Stimulated activated CD8-positive, alpha-beta memory T cell treated with anti-CD3 and anti-CD28 coated beads, Interleukin-7, amount 100 ng/mL, for 4 hours (primary cell): ENCODE results near the gene ZEB2.

Experiments used
- DNase-seq, 2 donors: peaks; one replicate each; pipeline ENCODE4 v3.0.0-alpha.2; 2020; ENCODE audit warnings: low read depth in 2 of 2

Gene ZEB2

DNA sequence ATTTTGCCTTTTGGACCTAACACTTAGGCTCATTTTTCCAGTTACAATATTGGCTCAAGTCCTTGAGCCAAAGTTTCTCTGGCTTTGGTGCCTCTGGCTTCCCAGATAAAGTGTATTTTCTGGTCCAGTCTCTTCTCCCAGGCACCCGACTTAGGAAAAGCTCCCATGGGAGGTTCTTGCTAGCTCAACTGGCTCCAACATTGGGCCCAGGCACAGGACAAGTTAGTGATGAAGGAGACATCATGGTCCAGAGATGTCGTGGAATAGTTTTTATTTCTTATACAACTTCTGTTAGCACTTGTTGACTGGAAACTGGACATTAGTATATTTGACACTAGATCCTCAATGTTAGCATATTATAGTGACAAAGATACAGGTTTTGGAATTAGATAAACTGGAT lies 8.2 kb upstream of the ZEB2 start:
- no peak for DNase-seq

DNA sequence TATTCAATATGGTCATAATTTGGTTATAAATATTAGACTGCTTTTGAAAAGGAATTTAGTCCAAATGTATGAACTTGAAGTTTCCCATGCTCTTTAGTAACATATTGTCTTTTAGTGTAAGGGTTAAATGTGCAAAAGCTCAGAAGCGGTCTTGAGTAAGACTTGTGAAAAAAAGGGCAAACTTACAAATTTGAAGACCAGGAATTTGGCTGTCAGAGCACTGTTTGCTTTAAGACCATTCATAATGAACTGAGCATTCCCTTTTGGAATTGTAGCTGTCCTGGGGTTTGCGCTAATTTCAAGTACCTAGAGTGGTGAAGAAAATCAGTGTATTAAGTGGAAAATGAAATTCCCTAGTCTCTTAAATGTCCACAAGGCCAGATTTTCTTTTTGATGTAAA lies 6.9 kb upstream of the ZEB2 start:
- no peak for DNase-seq

DNA sequence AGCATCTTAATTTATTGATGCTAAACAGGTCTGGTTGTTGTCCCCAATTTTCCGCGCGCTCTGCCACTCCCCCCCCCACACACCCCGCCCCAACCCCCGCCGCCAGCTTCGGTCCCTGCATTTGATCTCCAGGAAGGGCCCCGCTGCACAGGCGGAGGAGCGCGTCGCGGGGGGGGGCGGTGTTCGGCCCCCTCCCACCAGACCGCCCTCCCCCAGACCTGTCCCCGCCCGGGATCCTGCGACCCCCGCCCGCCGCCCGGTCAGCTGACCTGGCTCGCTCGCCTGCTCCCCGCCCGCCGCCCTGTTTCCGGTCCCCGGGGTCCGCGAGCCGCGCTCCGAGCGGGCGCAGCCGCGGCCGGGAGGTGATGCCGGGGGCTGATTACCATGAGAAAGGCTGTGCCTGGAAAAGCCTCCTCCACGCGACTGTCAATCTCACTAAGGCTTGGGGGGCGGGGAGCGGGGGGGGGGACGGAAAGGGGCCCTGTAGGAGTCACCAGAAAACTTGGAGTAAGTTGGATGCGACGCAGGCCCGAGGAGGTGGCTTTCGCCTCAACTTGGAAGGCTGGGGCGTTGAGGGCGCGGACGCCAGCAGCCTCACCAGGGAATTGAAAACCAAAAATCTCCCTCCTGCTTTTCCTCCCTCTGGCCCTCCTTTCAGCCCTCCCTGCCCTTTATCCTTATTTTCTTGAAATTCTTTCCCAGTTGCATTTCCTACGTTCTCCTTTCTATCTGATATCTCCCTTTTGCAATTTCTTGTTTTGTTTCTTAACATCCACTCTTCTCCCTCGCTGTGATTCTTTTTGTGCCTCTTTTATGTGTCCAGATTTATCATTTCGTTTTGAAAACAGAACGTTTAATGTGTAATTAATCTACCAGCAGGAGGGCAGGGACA lies 4.4 kb upstream of the ZEB2 start:
- peak in 1 of 2 donors; percentile 33 for DNase-seq

DNA sequence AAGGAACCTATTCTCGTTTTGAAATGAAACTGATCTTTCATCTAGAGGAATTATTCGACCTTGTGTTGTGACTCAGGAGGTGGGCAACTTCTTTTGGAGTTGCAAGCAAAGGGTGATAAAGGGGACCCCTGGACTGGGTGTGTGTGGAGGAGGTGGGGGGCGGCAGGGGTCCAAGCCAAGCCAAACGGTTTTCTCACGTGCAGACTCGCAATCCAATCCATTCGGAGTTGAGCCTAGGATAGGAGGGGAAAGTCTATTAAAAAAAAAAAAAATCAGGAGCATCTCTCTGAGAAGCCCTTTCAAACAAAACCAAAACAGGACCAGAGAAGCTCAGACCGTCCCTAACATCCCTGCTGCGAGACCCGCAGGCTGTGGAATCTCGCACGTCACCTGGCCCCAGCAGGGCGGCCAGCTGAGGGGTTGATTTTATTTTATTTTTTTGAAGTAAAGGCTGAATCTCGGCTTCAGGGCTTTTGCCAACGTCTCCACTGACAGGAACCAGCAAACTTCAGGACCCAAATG lies 3.7 kb upstream of the ZEB2 start:
- DNase-seq: no peak

DNA sequence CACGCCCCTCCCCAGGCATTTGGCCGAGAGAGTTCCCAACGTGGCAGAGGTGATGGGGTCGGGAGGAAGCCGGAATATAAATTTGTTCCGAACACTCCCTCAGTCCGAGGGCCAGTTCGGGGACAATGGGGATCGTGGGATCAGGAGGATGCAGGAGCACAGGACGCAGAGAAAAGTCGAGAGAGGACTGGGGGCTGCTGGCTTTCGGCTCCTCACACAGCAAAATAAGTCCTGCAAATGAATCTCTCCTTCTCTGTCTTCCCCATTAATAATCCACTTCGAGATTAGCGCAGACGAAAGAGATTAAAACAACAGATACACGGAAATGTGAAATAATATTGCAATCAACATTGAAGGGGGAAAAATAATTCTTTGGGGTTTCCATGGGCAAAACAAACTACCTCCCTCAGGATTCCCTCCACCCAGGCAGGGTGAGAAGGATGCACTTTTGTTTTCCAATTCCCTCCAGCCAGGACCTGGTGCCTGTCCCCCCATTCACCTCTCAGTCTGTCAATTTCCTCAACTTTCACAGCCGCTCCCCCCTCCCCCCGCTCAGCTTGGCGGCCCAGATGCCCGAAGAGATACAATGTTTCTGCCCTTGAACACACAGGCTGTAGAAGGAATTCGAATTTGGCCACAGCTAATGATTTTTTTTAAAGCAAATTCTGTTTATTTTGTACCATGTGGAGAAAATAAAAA lies 3.1 kb upstream of the ZEB2 start:
- no peak for DNase-seq

DNA sequence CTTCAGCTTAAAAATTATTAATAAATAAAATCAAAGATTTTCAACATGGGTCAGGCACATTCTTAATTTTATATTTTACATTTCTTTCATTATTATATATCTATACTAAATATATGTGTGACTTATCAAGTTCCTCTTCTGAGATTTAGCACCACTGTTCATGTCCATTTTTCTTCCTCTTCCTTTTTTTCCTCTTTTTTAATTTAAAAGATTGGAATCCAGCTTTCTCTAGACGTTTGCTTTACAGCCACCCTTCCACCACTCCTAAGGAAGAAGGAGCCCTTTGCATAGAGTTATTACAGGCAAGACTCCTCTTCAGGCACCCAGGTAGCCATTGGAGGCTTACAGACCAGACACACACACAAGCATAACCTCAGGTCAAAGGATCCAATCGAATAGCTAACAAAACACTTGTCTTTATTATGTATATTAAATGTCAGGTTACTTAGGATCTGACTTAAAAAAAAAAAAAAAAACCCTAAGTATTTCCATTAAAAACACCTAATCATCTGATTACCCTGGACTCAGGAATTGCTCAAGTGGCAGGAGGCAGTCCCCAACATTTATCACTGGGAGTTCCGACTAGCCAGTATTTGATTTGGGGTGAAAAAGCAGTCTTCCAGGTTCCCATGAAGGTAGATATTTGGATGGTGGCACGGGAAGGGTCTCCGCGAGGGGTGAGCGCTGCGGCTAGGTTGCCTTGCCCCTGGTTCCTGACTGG lies 2.4 kb upstream of the ZEB2 start:
- DNase-seq: no peak

DNA sequence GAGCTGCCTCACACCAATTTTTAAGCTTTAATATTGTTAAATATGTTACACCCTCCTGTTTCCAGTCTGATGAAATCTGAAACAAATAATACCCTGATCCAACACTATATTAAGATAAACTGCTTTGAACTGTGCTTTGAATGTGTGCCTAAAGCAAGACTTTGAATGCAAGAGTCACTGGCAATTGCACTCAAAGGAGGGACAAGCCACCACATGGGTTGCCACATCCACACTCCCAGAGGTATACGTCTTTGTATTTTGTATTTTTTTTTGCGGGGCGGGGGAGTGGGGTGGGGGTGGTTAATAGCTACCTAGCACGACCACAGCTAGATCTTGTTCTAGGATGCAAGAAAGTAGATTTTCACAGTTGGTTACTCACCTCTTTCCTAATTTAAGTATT lies 1.8 kb upstream of the ZEB2 start:
- no peak for DNase-seq

DNA sequence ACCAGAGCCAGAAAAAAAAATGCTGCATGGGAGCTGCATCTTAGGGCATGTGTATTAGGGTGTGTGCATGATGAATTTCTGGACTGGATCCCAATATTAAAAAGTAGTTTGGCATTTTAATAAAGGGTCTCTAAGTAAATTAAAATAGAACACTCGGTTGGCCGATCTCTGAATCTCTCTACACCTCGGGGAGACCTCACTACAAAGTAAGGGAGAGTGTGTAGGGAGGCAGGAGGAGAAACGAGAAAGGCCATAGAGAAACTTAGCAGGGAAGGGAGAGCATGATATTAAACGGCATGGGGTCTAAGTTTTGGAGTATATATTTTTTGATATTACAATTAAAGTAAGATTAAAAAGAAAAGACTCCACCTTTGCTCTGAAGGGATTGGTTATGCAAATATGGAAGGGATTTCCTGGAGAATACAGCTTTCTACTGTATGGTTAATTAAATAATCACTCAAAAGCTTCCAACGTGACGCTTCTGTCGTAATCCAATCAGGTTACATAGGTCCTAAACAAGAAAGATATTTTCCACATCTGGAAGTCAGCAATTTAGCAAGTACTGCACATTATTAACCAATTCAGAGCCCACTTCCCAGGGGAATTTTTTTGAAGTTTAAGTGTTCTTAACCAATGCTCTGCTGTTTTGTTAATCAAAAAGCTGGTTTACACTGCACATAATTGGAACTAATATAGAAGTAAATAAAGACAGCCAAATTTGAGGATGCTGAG lies 1.0 kb upstream of the ZEB2 start:
- no peak for DNase-seq

DNA sequence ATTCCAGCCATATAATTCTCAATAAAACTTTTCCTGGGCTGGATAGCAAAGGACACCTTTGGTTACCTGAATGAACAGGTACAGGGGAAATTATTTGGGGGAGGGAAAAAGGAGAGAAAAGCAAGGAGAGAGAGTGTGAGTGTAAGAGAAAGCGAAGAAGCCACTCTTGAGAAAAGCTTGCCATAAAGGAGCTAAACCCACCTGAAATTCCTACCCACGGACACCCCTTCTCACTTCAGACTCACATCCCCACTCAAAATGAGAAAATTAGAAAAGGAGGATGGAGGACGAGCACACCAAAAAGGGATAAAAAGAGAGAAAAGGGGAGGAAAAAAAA lies 354 bp downstream of the ZEB2 start:
- DNase-seq: no peak

DNA sequence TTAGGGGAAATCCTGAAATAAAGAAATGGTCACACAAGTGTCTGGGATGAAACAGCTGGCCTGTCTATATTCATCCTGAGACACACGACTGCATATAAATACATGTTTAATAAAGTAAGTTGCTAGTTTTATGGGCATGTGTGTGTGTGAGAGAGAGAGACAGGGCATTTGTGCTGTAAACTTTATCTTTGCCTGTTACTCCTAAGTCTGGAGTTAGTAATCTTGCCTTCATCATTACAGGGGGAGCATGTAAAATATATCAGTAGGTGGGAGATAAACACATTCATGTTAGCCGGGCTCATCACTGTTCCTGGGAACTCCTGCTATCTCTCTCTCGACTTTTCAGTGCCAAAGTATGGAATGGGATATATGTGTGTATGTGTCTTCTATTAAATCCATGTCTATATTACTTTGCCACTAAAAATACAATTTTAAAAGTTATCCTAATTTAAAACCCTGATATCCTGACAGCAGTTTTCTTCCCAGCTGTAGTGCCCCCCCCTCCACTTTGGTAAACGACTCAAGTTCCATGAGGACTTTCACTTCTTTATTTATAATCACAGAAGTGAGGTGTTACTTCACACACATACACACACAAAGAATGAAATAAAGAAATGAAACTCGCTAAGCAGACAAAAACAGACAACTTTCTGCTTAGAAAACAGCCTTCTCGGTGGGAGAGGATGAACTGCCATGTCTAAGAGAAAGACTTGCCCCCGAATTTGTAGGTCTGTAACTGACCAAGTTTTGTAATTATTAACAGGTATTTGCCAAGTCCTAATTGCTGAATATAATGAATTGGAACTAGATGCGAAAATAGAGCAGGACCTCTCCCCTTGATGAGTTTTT lies 947 bp downstream of the ZEB2 start:
- no peak for DNase-seq

DNA sequence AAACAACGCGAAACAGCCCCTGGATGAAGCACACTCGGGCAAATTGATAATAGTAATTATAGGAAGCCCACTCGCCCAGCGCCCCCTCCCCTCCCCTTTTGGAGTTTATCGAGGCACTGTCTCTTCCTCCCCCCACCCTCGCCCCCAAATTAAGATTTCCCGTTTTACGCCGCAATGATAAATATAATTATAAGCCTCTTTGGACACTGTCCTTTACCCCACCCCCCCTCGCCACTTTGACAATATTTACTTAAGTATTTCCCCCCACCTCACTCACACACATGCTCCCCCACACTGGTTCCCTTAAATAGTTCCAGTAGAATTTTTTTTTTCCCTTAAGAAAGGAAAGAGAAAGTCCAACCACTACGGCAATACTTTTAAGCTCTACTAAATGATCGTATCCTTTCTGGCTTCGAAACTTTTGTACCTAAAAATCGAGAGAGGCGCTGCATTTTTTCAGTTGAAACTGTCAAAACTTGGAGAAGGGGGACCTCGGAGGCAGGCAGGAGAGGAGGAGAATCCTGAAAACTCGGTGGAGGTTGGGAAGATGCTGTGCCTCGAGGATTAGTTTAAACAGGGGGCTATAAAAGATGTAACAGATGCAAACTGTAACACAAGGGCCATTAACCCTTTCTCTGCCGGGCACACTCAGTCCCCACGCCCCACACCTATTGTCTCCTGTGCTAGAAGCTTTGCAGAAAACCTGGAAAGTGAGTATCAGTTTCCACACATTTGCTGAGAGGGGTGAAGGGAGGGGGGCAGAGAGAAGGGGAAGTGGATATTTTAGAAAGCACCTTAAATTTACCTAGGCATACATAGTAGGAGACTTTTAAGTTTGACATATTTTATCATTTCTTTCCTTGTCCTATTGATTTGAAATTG lies 1.8 kb downstream of the ZEB2 start:
- no peak for DNase-seq

DNA sequence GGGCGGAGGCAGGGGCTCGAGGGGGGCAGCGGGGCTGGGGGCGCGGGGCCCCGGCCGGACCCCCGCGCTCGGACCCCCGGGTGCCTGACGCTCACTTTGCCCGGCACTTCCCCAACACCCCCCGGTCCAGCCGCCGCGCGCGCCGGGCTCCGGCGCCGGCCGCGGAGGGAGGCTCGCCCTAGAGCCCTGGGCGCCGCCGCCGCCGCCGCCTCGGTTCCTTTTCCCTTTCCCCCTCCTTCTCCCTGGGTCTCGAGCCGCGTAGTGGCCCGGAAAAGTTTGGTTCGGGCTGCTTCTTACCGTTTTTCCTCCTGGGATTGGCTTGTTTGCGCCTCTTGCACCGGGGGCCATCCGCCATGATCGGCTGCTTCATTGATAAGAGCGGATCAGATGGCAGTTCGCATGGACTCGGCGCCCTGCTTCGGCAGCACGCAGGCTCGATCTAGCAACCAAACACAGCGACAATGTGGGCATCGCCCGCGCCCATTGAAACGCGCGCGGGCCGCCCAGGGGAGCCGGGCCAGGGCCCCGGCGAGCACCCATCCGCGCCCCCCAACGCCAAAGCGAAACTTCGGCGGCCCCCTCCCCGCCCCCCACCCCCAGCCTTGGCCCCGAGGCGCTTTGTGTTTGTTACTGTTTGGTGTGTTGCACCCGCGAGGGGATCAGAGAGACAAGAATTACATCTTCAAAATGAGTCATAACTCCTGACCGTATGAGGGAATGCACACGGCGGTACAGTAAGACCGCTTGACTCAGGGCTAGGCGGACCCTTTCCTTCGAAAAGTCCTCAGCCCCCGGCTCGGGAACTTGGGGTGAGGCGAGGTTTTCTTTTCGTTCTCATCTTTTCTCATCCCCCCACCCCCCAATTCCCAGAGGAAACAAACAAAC lies 2.7 kb downstream of the ZEB2 start:
- DNase-seq: peak in 1 of 2 donors; percentile 50

DNA sequence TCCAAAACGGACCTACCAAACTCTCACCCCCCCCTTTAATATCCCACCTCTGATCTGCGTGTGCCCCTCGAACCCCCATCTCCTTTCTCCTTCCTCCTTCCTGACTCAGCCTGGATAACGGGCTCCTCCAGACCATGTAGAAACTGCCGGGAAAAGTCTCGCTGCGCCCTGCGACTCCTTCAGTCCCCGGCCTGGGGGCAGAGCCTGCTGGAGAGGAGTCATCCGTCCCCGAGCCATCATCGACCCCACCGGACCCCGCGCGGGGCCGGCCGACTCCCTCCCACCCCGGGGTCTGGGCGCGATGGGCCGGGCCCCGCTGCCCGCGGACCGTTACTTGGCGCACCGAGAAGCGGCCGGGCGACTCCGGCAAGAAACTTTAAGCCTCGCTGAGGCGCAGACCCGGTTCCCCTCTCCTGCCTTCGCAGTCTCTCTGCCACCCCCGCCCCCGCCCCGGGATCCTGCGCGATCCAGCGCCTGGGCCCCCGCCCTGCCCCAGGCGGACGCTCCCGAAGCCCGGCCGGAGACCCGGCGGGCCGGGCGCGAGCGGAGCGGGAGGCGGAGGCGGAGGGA lies 3.4 kb downstream of the ZEB2 start:
- no peak for DNase-seq

DNA sequence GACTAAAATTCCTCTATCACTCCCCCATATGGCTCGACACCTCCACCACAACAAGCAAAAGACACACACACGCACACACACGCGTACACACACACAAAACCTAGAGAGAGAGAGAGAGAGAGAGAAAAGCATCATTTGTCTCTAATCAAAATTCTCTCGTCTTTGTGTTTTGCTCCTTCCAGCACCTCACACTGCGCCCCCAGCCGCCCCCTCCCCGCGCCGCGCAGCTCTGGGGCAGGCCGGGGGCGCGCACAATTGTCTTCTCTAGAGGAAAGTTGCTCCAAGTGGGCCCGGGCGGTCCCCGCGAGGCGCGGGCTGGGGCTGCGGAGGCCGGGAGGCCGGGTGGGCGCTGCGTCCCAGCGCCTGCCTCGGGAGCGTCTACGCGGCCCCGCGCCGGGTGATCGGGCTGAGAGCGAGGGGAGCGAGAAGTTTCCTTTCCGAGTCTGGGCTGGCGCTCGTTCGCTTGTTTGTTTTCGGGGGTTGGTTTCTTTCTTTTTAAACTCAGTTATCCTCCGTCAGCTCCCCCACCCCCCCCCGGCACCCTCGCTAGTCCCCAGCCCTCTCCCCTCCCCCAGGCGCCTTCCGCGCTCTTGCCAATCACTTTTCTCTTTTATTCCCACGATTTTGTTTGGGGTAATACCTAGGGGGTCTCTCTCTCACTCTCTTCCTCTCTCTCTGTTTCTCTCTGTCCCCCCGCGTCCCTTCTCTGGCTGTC lies 4.1 kb downstream of the ZEB2 start:
- DNase-seq: peak in 1 of 2 donors; percentile 42

DNA sequence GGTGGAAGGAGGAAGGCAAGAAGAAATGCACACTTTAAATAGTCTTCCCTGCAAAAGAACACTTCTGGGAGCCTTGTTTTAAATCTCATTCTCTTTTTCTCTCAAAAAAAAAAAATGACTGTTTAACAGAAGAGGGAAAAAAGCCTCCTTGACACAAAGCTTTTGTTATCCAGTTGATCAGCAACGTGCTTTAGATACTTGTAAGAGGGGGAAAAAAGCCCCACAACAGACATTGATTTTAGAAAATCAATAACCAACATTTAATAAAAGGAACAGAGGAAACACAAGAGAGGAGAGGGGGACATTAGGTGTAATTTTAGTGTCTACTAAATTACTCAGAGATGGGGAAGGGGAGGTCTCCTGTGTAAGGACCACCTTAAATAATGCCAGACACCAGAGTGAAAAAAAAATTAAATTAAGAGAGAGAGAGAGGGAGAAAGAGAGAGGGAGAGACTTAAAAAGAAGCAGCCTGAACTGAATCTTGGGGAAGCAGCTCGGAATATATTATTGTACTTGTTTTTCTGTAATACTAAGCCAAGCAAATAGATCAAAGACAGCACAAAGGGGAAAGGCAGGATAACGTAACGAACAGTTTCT lies 4.7 kb downstream of the ZEB2 start:
- DNase-seq: no peak

DNA sequence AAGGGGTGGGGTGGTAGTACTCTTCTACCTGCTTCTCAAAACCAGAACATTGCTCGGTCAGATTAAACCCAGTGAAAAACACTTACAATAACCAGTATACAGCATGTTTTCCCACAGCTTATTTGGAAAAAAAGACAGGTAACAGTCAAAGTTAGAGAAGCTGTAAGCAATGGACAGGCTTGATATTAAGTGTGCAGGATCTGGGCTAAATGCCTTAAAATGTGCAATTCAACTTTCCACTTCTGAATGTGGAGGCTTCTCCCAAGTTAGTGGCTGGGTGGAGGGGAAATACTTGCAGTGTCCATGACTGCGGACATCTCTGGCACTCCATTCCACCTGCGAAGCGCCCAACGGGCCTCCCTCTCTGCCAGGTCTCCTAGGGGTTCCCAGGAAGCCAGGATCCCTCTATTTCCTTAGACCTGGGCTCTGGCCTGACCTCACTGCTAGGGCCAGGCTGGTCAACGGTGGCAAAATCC lies 5.3 kb downstream of the ZEB2 start:
- DNase-seq: no peak

DNA sequence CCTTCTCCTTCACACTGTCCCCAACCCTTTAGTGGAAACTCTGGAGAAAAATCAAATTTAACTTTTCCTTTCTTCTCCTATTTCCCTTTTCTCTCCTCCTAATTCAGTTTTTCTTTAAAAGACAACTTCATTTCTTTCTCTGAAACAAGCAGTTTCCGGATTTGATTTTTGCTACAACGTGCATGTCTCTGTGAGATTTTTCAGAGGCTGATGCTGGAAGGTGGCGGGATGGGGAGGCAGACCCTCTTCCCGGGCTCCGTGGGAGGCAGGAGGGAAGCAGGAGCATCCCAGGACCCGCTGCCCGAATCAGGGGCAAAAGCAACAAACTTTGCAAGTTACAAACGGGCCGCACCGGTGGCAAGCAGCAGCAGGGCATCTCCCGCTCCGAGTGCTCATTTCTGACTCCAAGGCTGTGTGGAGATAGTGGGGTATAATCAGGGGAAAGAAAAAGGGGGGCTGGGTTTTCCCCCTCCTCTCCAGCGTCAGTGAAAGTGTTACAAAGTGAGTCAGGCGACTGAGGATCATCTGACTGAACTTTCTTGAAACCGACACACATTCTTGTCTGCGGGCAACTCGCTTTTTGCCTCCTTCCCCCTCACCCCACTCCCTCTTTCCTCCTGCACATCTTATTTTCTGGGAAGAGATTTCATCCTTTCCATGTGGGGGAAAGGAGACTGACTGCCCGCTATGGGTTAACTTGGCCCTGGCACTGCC lies 6.4 kb downstream of the ZEB2 start:
- DNase-seq: no peak
